Measurements from ENCODE around the gene GPRC5C.
"Not testable (repeated sequence)": the region's sequence is repeated elsewhere in the genome, so short reads cannot be mapped to it uniquely, and the experiment has no call there.

GPRC5C gene

GRCh38 chr17:74431568-74432423, at the start of gene GPRC5C:
Gene GPRC5C (plus strand): TSS chr17:74432088. CDS start chr17:74439777, 7,689 bp downstream.
- DNase-seq: peak; percentile 56 to 83 (median 74)

GRCh38 chr17:74383141-74383540, 48.7 kb upstream of the GPRC5C start:
- DNase-seq: no peak

GRCh38 chr17:74385201-74385600, 46.7 kb upstream of the GPRC5C start:
- no peak for DNase-seq

- peak; percentile 41 to 55 (median 51) for DNase-seq
Measured at GRCh38 chr17:74386386-74386785, 45.5 kb upstream of the GPRC5C start.

GRCh38 chr17:74387365-74388218, 44.3 kb upstream of the GPRC5C start:
- no peak for DNase-seq

- DNase-seq: no peak
Measured at GRCh38 chr17:74389084-74389753, 42.7 kb upstream of the GPRC5C start.

GRCh38 chr17:74389937-74390679, 41.8 kb upstream of the GPRC5C start:
- no peak for DNase-seq

- no peak for DNase-seq
Measured at GRCh38 chr17:74390680-74391653, 40.9 kb upstream of the GPRC5C start.

- DNase-seq: peak in 1 of 3 donors; percentile 25
Measured at GRCh38 chr17:74391771-74392170, 40.1 kb upstream of the GPRC5C start.

- no peak for DNase-seq
Measured at GRCh38 chr17:74392848-74393247, 39.0 kb upstream of the GPRC5C start.

- no peak for DNase-seq
Measured at GRCh38 chr17:74393346-74393942, 38.4 kb upstream of the GPRC5C start.

- DNase-seq: no peak
Measured at GRCh38 chr17:74394275-74394950, 37.5 kb upstream of the GPRC5C start.

GRCh38 chr17:74394977-74395376, 36.9 kb upstream of the GPRC5C start:
- no peak for DNase-seq

GRCh38 chr17:74396567-74396966, 35.3 kb upstream of the GPRC5C start:
- DNase-seq: no peak

- DNase-seq: no peak
Measured at GRCh38 chr17:74402048-74402447, 29.8 kb upstream of the GPRC5C start.

GRCh38 chr17:74403512-74404137, 28.3 kb upstream of the GPRC5C start:
- no peak for DNase-seq

GRCh38 chr17:74404218-74404617, 27.7 kb upstream of the GPRC5C start:
- DNase-seq: no peak

GRCh38 chr17:74404789-74405188, 27.1 kb upstream of the GPRC5C start:
- no peak for DNase-seq

GRCh38 chr17:74405311-74405710, 26.6 kb upstream of the GPRC5C start:
- not testable (repeated sequence) for DNase-seq

- no peak for DNase-seq
Measured at GRCh38 chr17:74407384-74407783, 24.5 kb upstream of the GPRC5C start.

All from suppressor macrophage treated with lipopolysaccharide for 1 hour (primary cell).